ENCODE results near the gene NCDN.

- TF ChIP-seq CTCF (conservative IDR thresholded peaks at IDR 0.05 in 1 of 2, IDR thresholded peaks at IDR 0.05 in 1 of 2; ENCODE audit: extremely low read depth in 1 of 2, insufficient read depth in 1 of 2, low read depth in 1 of 2, low read length in 2 of 2): no peak
- no peak for TF ChIP-seq EZH2 (IDR thresholded peaks at IDR 0.05; ENCODE audit: borderline replicate concordance, low read length)
These were observed 998 bp upstream of the NCDN start for GRCh38 chr1:35556484-35557117.
